ENCODE data around the gene KLK15. TPM values are rescaled to one million over a fixed set of nuclear protein-coding genes. Genes with fewer than 3 reads are reported as not detected.
"Not testable (repeated sequence)": the region's sequence is repeated elsewhere in the genome, so short reads cannot be mapped to it uniquely, and the experiment has no call there.

Gene KLK15
- total RNA-seq, 4 donors from 2014 or later, result not detected

DNA sequence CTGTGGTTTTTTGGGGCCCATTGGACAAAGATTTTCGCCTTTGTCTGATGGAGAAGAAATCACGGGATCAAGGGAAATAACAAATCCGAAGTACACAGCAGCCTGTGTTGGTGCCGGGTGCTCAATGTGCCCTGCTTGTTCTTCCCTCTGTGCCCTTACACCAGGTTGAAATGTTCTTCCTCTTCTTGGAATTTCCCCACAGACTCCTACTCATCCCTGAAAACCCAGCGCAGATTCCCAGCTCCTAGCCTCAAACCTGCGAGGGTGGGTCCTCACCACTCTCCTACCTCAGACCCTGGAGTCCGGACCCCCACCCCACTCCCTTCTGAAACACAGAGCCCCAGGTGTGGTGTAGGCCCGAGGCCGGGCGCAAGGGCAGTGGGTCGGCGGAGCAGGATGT, 48.0 kb downstream of the KLK15 start:
- H3K36me3 ChIP-seq, result no peaks in the 10 kb centered on the region
- H3K9me3 ChIP-seq, result no peaks in the 10 kb centered on the region
- H3K27ac ChIP-seq, result no peak overlapping the region
- WGBS, 2 donors (ENCODE audit: low coverage in 1 of 2), result 79 to 86% methylated on average over 2 to 6 of the region's 12 CpGs
- no peak for ATAC-seq
- peaks cover 0 to 5% (median 0%) of the 10 kb centered on the region in 3 donors for H3K4me1 ChIP-seq
- TF ChIP-seq CTCF (IDR thresholded peaks at IDR 0.05) (no peak), POLR2AphosphoS5 (IDR thresholded peaks at IDR 0.05) (no peak), EP300 (IDR thresholded peaks at IDR 0.05) (no peak), POLR2A (IDR thresholded peaks at IDR 0.05) (no peak)
- peaks cover 59% of the 10 kb centered on the region for H3K27me3 ChIP-seq
- H3K4me3 ChIP-seq, result no peak overlapping the region

DNA sequence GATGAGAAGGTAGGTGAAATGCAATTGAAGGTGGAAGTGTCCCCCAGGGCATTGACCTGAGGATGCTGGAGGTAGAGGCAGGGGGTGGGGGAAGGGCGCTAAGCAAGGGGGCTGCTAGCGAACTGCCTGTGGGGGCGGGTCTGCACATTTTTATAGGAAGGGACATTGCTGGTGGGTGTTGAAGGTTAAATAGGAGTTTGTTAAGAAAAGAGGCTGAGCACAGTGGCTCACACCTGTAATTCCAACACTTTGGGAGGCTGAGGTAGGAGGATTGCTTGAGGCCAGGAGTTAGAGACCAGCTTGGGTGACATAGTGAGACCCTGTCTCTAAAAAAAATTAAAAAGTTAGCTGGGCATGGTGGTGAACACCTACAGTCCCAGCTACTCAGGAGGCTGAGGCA, 48.7 kb downstream of the KLK15 start:
- no peak for ATAC-seq
- Histone ChIP-seq H3K9me3 (no peaks in the 10 kb centered on the region), H3K27me3 (peaks cover 59% of the 10 kb centered on the region), H3K4me3 (no peak overlapping the region), H3K4me1 (peaks cover 0 to 5% (median 0%) of the 10 kb centered on the region in 3 donors), H3K36me3 (no peaks in the 10 kb centered on the region), H3K27ac (no peak overlapping the region)
- no peak for TF ChIP-seq CTCF (IDR thresholded peaks at IDR 0.05)
- no peak for TF ChIP-seq EP300 (IDR thresholded peaks at IDR 0.05)
- TF ChIP-seq POLR2AphosphoS5 (IDR thresholded peaks at IDR 0.05), result no peak
- no peak for TF ChIP-seq POLR2A (IDR thresholded peaks at IDR 0.05)
- 76% methylated on average over 2 of the region's 3 CpGs; no CpG with 5 or more reads in 1 of the 2 donors for WGBS, 2 donors (ENCODE audit: low coverage in 1 of 2)

DNA sequence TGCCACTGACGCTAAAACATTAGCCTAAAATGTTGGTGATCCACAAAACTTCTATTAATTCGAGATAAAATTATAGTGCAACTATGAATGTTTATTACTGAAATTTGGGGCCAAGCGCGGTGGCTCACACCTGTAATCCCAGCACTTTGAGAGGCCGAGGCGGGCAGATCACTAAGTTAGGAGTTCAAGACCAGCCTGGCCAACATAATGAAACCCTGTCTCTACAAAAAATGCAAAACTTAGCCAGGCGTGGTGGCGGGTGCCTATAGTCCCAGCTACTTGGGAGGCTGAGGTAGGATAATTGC, 49.6 kb downstream of the KLK15 start:
- H3K4me1 ChIP-seq, H3K36me3 ChIP-seq, H3K27ac ChIP-seq, ATAC-seq, H3K4me3 ChIP-seq, H3K9me3 ChIP-seq: not testable (repeated sequence)
- peaks cover 60% of the 10 kb centered on the region for H3K27me3 ChIP-seq
- WGBS, 2 donors (ENCODE audit: low coverage in 1 of 2), result 26 to 32% methylated on average over 8 of the region's 8 CpGs

- TF ChIP-seq CTCF (IDR thresholded peaks at IDR 0.05) (no peak), POLR2A (IDR thresholded peaks at IDR 0.05) (no peak), EP300 (IDR thresholded peaks at IDR 0.05) (no peak), POLR2AphosphoS5 (IDR thresholded peaks at IDR 0.05) (no peak)
- no peak for ATAC-seq
- WGBS, 2 donors (ENCODE audit: low coverage in 1 of 2), result 53 to 63% methylated on average over 2 to 5 of the region's 16 CpGs
Measured at GRCh38 chr19:50780753-50781435, 52.5 kb downstream of the KLK15 start.

DNA sequence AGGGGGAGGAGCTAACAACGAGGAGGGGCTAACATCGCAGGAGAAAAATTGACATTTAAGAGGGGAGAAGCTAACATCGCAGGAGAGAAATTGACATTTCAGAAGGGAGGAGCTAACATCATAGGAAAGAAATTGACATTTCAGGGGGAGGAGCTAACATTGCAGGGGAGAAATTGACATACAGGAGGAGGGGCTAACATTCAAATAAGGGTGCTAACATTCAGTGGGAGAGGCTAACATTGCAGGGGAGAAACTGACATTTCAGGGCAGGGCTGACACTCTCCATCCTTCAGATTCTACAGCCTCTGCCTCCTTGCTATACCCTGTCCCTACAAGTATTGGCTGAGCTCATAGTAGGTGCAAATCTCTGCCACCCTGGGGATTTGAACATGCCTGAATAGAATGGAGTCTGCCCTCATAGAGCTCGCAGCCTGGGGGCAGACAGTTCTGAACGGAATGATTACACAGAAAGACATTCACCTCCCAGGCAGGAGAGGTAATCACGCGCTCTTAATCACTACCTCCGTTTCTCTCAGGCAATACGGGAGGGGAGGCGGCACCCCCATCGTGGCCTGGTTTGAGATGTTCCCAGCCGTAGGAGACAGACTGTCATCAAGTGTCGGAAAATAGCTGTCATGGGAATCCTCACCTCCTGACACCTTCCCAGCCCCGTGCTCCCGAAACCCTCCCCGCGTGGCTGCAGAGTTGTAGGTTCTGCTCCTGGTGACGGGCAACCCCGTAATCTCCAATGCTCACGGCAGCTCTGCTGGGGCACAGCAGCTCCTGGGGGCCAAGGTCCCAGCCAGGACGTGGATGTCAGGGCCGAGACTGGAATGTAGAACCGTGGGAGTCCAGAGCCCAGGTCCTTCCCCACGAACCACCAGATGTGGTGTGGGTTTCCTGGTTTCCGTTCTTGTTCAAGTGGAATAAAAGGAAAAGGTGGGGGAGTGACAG, 53.6 kb downstream of the KLK15 start:
- H3K36me3 ChIP-seq, result no peaks in the 10 kb centered on the region
- TF ChIP-seq CTCF (IDR thresholded peaks at IDR 0.05) (no peak), POLR2AphosphoS5 (IDR thresholded peaks at IDR 0.05) (no peak), EP300 (IDR thresholded peaks at IDR 0.05) (no peak), POLR2A (IDR thresholded peaks at IDR 0.05) (no peak)
- no peak overlapping the region for H3K27ac ChIP-seq
- 47 to 65% methylated on average over 3 to 4 of the region's 25 CpGs for WGBS, 2 donors (ENCODE audit: low coverage in 1 of 2)
- peaks cover 0 to 5% (median 0%) of the 10 kb centered on the region in 3 donors for H3K4me1 ChIP-seq
- peaks cover 0 to 13% (median 0%) of the 10 kb centered on the region in 3 donors for H3K9me3 ChIP-seq
- peaks cover 87% of the 10 kb centered on the region for H3K27me3 ChIP-seq
- no peak overlapping the region for H3K4me3 ChIP-seq
- ATAC-seq, result no peak

More at GRCh38 chr19:50780753-50781435, 52.5 kb downstream of the KLK15 start:
- Histone ChIP-seq H3K4me1 (peaks cover 0 to 5% (median 0%) of the 10 kb centered on the region in 3 donors), H3K27me3 (peaks cover 81% of the 10 kb centered on the region), H3K36me3 (no peaks in the 10 kb centered on the region), H3K27ac (no peak overlapping the region), H3K9me3 (peaks cover 0 to 13% (median 0%) of the 10 kb centered on the region in 3 donors), H3K4me3 (no peak overlapping the region)

Data from gastroesophageal sphincter (tissue), 4 donors.